D721Med (cell line): Measurements from ENCODE around the gene XPA.

Experiments used
- DNase-seq: peaks from one replicate; pipeline ENCODE4 v3.0.0; 2011; ENCODE audit warnings: low spot score; ENCODE audit not compliant: insufficient read length
- FAIRE-seq: peaks from 2 replicates; lab custom pipeline; 2011; peaks lifted over from hg19 to GRCh38; lab: Jason Lieb, UNC
- TF ChIP-seq, protein P1 (sequence below): IDR thresholded peaks from 2 replicates; pipeline ENCODE4 v1.5.1; 2012; ENCODE audit warnings: mild to moderate bottlenecking, control low read depth; ENCODE audit not compliant: insufficient read depth; ENCODE audit errors: missing control alignments

XPA gene

DNA sequence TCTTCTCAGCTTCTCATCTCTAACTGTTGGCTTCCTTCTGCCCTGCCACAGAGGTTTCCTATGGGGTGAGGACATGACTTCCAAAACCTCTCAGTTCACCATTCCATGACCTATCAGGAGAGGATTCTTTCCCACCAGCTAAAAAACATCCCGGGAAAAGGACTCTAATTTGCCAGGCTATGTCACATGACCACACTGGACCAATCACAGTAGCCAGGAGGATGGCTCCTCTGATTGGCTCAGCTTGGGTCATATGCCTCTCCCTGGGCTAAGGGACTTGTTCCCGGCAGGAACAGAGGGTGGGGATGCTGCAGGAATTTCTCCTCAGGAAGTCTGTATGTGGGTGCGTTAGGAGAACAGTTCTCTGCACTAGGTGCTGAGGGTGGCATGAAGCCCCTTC is 40.3 kb upstream of the XPA start:
- TF ChIP-seq, protein P1, sequence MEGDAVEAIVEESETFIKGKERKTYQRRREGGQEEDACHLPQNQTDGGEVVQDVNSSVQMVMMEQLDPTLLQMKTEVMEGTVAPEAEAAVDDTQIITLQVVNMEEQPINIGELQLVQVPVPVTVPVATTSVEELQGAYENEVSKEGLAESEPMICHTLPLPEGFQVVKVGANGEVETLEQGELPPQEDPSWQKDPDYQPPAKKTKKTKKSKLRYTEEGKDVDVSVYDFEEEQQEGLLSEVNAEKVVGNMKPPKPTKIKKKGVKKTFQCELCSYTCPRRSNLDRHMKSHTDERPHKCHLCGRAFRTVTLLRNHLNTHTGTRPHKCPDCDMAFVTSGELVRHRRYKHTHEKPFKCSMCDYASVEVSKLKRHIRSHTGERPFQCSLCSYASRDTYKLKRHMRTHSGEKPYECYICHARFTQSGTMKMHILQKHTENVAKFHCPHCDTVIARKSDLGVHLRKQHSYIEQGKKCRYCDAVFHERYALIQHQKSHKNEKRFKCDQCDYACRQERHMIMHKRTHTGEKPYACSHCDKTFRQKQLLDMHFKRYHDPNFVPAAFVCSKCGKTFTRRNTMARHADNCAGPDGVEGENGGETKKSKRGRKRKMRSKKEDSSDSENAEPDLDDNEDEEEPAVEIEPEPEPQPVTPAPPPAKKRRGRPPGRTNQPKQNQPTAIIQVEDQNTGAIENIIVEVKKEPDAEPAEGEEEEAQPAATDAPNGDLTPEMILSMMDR, result no peak
- no peak for FAIRE-seq
- no peak for DNase-seq

DNA sequence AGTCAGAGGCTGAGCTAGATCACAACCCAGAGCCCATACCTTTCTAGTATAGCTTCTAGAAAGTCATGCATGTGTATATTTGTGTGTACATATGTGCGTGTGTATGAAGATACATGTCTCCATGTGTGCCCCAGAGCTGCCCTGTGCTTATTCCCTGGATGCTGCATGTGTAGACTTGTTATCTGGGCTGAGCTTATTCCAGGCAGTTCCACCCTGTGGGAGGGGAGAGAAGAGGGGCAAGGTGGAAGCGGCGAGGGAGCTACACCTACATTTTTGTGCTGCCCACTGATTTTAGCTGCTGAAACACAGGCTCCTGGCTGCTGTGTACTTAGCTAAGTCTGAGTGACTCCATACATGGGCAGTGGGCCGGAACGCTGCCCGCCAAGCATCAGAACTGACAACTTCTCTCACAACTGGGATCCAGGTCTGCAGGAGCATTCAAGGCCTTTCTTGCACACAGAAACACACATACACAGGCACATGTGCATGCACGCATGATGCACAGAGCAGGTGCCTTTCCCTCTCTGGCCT is 38.0 kb upstream of the XPA start:
- FAIRE-seq (no peak), DNase-seq (no peak)
- TF ChIP-seq, protein P1, result no peak

DNA sequence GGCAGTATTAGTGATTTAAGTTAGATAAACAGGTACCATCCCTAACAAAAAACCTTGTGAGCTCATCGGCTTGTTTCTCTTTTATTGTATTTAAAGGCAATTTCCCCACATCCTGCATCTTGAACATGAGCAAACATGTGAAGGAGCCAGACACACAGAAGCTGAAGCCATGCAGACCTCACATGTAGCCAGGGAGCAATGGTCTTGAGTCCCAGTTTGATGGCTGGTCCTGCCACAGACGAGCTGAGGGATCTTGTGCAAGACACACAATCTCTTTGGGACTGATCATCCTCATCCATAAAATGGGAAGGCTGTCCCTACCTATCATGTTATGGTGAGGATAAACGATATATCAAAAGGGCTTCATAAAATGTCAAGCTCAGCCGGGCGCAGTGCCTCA is 29.6 kb upstream of the XPA start:
- TF ChIP-seq, protein P1, result no peak
- DNase-seq, result no peak

DNA sequence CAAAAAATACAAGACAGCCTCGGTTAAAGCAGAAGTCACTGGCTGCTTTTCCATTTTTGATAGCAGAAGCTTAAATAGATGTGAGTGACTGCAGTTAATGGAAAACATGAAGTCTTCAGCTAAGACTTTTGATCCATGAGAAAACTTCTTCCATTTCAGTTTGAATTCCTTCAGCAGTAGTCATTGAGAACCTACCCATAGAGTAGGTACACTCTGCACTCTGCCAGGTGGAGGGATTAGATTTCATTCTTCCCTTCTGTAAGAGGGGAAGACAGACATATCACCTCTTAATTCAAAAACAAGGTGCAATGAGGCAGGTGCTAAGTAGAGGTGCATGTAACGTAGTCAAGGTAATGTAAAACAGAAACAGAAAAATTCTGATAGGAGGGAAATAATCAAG is 26.7 kb upstream of the XPA start:
- TF ChIP-seq, protein P1, result no peak
- no peak for DNase-seq
- no peak for FAIRE-seq

More for the DNA sequence above, 29.6 kb upstream of the XPA start:
- FAIRE-seq, result no peak

DNA sequence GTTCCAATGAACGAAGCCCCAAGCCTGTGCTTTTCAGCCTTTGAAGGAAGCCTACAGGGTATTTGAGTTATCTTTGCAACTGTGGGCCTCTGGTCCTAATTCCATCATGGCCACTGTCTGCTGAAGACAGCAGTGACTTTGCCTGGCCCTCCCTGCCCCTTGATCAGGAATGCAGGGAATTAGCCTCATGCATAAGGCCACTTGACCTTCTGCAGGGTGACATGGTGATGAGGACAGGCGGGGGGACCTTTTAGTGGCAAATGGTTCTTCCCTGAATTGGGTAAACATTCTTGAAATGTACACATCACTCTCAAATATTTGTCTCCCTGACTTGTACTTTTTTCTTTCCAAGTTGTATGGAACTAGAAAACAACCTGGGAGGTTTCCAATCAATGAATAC is 25.2 kb upstream of the XPA start:
- no peak for DNase-seq
- TF ChIP-seq, protein P1, result no peak
- FAIRE-seq, result no peak

DNA sequence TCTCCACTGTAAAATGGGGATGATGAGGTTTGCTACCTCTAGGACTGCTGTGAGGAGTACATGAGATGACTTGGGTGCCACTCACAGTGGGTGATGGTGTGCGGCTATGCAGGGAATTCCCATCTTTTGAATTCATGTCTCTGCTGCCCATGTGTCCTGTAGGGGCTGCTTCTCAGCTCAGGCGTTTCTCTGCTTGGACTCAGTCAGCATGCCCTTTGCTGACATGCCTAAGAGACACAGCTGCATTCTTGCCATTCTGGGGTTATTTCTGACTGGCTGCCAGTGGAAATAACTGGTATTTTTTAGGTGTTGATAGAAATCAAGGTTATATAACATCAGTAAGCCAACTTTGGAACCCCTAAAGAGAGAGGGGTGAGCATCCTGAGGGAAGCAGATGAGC is 24.3 kb upstream of the XPA start:
- FAIRE-seq (no peak), DNase-seq (no peak)

DNA sequence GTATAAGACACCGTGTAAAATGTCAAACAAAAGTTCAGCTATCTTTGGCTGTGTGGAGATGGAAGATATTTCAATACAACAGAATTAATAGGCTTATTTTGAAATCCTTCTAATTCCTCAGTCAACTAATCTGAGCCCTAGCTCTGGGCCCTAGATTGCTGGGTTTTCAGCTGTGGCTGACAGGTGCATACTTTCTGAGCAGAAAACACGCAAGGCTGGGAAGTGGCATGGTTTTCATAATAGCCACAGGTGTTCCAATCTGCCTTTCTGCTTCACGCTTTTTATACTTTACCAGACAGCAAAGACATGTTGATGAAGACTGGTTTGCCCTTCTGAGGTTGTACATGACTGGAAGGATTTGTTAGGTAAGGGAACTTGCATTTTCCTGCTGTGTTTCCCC is 20.7 kb upstream of the XPA start:
- TF ChIP-seq, protein P1, result no peak
- no peak for DNase-seq
- peak; percentile 32 for FAIRE-seq

More for the DNA sequence above, 24.3 kb upstream of the XPA start:
- TF ChIP-seq, protein P1, result no peak
